HEK293 (cell line): Measurements from ENCODE around the gene KRT81.
"Not testable (repeated sequence)": the region's sequence is repeated elsewhere in the genome, so short reads cannot be mapped to it uniquely, and the experiment has no call there.

Experiments used
- CTCF ChIA-PET: fragments of 350-600 bp; formaldehyde crosslinking; extraction: SDS; loops from one replicate; lab custom pipeline; 2021; ENCODE audit warnings: antibody characterized with exemption; lab: Yijun Ruan, JAX
- POLR2A ChIA-PET: fragments of 300-600 bp; formaldehyde crosslinking; extraction: SDS; loops from one replicate; lab custom pipeline; 2020; ENCODE audit warnings: antibody characterized with exemption, inconsistent platforms; lab: Yijun Ruan, JAX
- H3K27ac ChIP-seq: fragments of 200-500 bp; sonication (Bioruptor generic); 2 replicates; pipeline ENCODE4 v1.5.1; 2014; ENCODE audit warnings: low read depth, low read length, control low read depth, inconsistent platforms; ENCODE audit errors: extremely low read depth
- H3K36me3 ChIP-seq, 2 experiments: fragments of 200-500 bp in 1 of 2; sonication (Bioruptor generic) in 1 of 2; 1 replicate in 1 of 2; 2 replicates in 1 of 2; pipeline ENCODE4 v1.5.1; 2014 to 2017; ENCODE audit warnings: inconsistent platforms in 2 of 2, low read length in 2 of 2; ENCODE audit not compliant: control insufficient read depth in 2 of 2, insufficient read depth in 1 of 2
- H3K4me1 ChIP-seq: fragments of 200-500 bp; sonication (Bioruptor generic); 2 replicates; pipeline ENCODE4 v1.5.1; 2014; ENCODE audit warnings: mild to moderate bottlenecking, low read length, inconsistent platforms; ENCODE audit not compliant: control insufficient read depth, insufficient read depth
- H3K4me3 ChIP-seq: 2 replicates; pipeline ENCODE4 v1.5.1; 2011; ENCODE audit warnings: low read depth, mild to moderate bottlenecking, control low read depth, low read length, moderate library complexity
- H3K9me3 ChIP-seq: fragments of 200-500 bp; sonication (Bioruptor generic); 2 replicates; pipeline ENCODE4 v1.5.1; 2014; ENCODE audit warnings: low read depth, low read length, inconsistent platforms; ENCODE audit not compliant: control insufficient read depth, insufficient read depth
- ZNF580 ChIP-seq: fragments of 450-650 bp; formaldehyde crosslinking; IDR thresholded peaks from 2 replicates; pipeline ENCODE4 v1.5.1; 2016; ENCODE audit warnings: missing biosample characterization, missing genetic modification characterization
- ZNF777 ChIP-seq: fragments of 450-650 bp; formaldehyde crosslinking; IDR thresholded peaks from 2 replicates; pipeline ENCODE4 v1.5.1; 2017; ENCODE audit warnings: missing biosample characterization, missing genetic modification characterization, borderline replicate concordance
- TF ChIP-seq, protein P1 (sequence below): fragments of 450-650 bp; formaldehyde crosslinking; IDR thresholded peaks from 2 replicates; pipeline ENCODE4 v1.5.1; 2016; ENCODE audit warnings: missing biosample characterization, missing genetic modification characterization, borderline replicate concordance
- TF ChIP-seq, protein P2 (sequence below): fragments of 450-650 bp; formaldehyde crosslinking; IDR thresholded peaks from 2 replicates; pipeline ENCODE4 v1.5.1; 2017; ENCODE audit warnings: missing biosample characterization, missing genetic modification characterization

Gene KRT81

DNA sequence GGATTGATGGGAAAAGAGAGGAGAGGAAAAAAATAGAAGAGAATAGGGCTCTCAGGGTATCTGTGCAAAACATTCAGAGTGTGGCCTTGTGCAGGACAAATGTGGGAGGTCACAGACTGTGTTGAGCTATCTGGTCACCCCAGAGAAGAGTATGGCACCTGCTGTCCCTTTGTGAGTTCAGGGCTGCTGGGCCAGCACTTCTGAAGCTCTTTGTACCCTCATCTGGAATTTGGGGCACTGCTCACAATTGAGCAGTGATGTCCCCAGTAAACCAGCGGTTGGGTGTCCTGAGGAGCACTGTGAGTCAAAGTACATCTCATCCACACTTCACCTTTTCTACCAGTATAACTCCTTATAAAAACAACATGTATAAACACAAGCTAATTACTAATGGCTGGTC, 2.6 kb upstream of the KRT81 start:
- Histone ChIP-seq H3K36me3 (no peaks in the 10 kb centered on the region), H3K4me1 (no peaks in the 10 kb centered on the region), H3K4me3 (no peak overlapping the region), H3K27ac (no peak overlapping the region), H3K9me3 (no peaks in the 10 kb centered on the region)
- TF ChIP-seq, protein P1, sequence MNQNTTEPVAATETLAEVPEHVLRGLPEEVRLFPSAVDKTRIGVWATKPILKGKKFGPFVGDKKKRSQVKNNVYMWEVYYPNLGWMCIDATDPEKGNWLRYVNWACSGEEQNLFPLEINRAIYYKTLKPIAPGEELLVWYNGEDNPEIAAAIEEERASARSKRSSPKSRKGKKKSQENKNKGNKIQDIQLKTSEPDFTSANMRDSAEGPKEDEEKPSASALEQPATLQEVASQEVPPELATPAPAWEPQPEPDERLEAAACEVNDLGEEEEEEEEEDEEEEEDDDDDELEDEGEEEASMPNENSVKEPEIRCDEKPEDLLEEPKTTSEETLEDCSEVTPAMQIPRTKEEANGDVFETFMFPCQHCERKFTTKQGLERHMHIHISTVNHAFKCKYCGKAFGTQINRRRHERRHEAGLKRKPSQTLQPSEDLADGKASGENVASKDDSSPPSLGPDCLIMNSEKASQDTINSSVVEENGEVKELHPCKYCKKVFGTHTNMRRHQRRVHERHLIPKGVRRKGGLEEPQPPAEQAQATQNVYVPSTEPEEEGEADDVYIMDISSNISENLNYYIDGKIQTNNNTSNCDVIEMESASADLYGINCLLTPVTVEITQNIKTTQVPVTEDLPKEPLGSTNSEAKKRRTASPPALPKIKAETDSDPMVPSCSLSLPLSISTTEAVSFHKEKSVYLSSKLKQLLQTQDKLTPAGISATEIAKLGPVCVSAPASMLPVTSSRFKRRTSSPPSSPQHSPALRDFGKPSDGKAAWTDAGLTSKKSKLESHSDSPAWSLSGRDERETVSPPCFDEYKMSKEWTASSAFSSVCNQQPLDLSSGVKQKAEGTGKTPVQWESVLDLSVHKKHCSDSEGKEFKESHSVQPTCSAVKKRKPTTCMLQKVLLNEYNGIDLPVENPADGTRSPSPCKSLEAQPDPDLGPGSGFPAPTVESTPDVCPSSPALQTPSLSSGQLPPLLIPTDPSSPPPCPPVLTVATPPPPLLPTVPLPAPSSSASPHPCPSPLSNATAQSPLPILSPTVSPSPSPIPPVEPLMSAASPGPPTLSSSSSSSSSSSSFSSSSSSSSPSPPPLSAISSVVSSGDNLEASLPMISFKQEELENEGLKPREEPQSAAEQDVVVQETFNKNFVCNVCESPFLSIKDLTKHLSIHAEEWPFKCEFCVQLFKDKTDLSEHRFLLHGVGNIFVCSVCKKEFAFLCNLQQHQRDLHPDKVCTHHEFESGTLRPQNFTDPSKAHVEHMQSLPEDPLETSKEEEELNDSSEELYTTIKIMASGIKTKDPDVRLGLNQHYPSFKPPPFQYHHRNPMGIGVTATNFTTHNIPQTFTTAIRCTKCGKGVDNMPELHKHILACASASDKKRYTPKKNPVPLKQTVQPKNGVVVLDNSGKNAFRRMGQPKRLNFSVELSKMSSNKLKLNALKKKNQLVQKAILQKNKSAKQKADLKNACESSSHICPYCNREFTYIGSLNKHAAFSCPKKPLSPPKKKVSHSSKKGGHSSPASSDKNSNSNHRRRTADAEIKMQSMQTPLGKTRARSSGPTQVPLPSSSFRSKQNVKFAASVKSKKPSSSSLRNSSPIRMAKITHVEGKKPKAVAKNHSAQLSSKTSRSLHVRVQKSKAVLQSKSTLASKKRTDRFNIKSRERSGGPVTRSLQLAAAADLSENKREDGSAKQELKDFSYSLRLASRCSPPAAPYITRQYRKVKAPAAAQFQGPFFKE (tag by site-specific recombination), result no peak
- TF ChIP-seq, protein P2, sequence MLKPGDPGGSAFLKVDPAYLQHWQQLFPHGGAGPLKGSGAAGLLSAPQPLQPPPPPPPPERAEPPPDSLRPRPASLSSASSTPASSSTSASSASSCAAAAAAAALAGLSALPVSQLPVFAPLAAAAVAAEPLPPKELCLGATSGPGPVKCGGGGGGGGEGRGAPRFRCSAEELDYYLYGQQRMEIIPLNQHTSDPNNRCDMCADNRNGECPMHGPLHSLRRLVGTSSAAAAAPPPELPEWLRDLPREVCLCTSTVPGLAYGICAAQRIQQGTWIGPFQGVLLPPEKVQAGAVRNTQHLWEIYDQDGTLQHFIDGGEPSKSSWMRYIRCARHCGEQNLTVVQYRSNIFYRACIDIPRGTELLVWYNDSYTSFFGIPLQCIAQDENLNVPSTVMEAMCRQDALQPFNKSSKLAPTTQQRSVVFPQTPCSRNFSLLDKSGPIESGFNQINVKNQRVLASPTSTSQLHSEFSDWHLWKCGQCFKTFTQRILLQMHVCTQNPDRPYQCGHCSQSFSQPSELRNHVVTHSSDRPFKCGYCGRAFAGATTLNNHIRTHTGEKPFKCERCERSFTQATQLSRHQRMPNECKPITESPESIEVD, result no peak
- no peak for TF ChIP-seq ZNF777
- TF ChIP-seq ZNF580 (tag by site-specific recombination), result no peak
- ChIA-PET POLR2A (interaction anchor here (0.6 to 0.7 kb wide), 2 partner anchors 20 to 368 kb away, joined by 6 to 8 read pairs; no protein-coding TSS in a partner anchor), CTCF (interaction anchor here (0.7 to 2.7 kb wide), 9 partner anchors 11 to 122 kb away, joined by 3 to 19 read pairs (median 6); no protein-coding TSS in a partner anchor)

GRCh38 chr12:52290483-52291134, 725 bp downstream of the KRT81 start:
- H3K4me3 ChIP-seq, H3K36me3 ChIP-seq, H3K4me1 ChIP-seq, POLR2A ChIA-PET, CTCF ChIA-PET, H3K9me3 ChIP-seq, H3K27ac ChIP-seq: not testable (repeated sequence)

DNA sequence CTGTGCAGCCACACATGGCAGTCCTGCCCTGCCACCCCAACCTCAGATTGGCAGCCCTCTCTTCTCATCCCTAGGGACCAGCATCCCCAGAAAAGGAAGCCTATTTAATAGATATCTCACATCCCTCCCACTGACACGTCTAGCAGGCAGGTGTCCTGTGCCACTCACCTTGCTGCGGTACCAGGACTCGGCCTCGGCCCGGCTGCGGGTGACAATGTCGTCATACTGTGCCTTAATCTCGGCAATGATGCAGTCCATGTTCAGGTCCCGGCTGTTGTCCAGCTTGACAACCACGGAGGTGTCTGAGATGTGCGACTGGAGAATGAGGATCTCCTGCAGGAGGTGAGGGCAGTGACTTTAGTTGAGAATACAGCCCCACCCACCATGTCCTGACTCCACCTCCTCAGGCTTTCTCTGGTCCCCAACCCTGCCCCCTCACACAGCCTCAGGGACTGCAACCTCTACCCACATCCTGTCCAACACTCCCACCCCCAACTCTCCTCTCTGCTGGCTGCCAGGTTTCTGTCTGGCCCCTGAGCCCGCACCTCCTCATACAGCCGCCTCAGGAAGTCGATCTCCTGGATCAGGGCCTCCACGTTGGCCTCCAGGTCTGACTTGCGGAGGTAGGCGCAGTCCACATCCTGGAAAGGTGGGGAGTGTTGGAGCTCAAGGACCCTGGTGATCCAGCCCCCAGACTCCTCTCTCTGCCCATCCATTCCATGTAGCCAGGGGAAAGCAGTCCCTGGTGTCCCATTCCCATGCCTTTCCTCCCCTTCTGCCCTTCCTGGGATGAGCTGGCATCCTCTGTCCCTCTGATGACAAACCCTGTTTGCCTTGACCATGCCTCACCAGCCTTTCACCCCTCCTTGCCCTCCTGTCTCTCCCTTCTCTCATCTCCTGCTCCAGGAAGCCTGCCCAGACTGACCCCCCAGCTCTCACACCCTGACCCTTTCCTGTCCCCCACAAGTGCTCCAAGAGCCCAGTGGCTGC, 3.2 kb downstream of the KRT81 start:
- H3K9me3 ChIP-seq, H3K36me3 ChIP-seq, POLR2A ChIA-PET, H3K27ac ChIP-seq, H3K4me3 ChIP-seq, H3K4me1 ChIP-seq: not testable (repeated sequence)
- CTCF ChIA-PET, result interaction anchor here (1.0 to 1.8 kb wide), 2 partner anchors 9 to 131 kb away, joined by 3 to 7 read pairs; no protein-coding TSS in a partner anchor

GRCh38 chr12:52286857-52287785, 4.2 kb downstream of the KRT81 start:
- CTCF ChIA-PET, result interaction anchor here (0.5 to 1.8 kb wide), 16 partner anchors 8 to 719 kb away, joined by 3 to 7 read pairs (median 3); partner anchors contain the start of gene EIF4B
- H3K36me3 ChIP-seq, H3K27ac ChIP-seq, H3K4me1 ChIP-seq, H3K4me3 ChIP-seq, H3K9me3 ChIP-seq, POLR2A ChIA-PET: not testable (repeated sequence)
